ENCODE measurements around the gene LCORL.

Gene LCORL

GRCh38 chr4:18021720-18022571 lies at the start of gene LCORL:
Gene LCORL, minus strand, starts transcription at chr4:18021755. Its CDS starts 4 bp downstream, at chr4:18021751.
- TF ChIP-seq, protein P1, sequence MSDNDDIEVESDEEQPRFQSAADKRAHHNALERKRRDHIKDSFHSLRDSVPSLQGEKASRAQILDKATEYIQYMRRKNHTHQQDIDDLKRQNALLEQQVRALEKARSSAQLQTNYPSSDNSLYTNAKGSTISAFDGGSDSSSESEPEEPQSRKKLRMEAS (IDR thresholded peaks at IDR 0.05) = peak; percentile 53
- TF ChIP-seq USF1 (IDR thresholded peaks at IDR 0.05) (peak; percentile 78), ZBTB7A (IDR thresholded peaks at IDR 0.05; ENCODE audit: low read depth) (0 out of 2 replicates have a peak, but pooled peaks have one; percentile 24), CREB1 (IDR thresholded peaks at IDR 0.05; ENCODE audit: low read depth) (peak; percentile 49; the same call in 1 of the 2 replicates), FOXM1 (IDR thresholded peaks at IDR 0.05; ENCODE audit: borderline replicate concordance, low read depth) (no peak), CEBPB (IDR thresholded peaks at IDR 0.05) (no peak), EP300 (IDR thresholded peaks at IDR 0.05; ENCODE audit: borderline replicate concordance) (no peak), NFIC (IDR thresholded peaks at IDR 0.05) (no peak; the same call in 1 of the 2 replicates), TEAD4 (IDR thresholded peaks at IDR 0.05) (peak; percentile 11; the same call in 1 of the 2 replicates), TAF1 (IDR thresholded peaks at IDR 0.05; ENCODE audit: low read depth) (peak; percentile 60; the same call in 1 of the 2 replicates), RAD21 (IDR thresholded peaks at IDR 0.05; ENCODE audit: low read depth) (no peak), TCF12 (IDR thresholded peaks at IDR 0.05; ENCODE audit: low read depth) (no peak), EGR1 (IDR thresholded peaks at IDR 0.05) (no peak), YY1 (IDR thresholded peaks at IDR 0.05; ENCODE audit: low read depth) (peak; percentile 88)
- TF ChIP-seq, protein P2, sequence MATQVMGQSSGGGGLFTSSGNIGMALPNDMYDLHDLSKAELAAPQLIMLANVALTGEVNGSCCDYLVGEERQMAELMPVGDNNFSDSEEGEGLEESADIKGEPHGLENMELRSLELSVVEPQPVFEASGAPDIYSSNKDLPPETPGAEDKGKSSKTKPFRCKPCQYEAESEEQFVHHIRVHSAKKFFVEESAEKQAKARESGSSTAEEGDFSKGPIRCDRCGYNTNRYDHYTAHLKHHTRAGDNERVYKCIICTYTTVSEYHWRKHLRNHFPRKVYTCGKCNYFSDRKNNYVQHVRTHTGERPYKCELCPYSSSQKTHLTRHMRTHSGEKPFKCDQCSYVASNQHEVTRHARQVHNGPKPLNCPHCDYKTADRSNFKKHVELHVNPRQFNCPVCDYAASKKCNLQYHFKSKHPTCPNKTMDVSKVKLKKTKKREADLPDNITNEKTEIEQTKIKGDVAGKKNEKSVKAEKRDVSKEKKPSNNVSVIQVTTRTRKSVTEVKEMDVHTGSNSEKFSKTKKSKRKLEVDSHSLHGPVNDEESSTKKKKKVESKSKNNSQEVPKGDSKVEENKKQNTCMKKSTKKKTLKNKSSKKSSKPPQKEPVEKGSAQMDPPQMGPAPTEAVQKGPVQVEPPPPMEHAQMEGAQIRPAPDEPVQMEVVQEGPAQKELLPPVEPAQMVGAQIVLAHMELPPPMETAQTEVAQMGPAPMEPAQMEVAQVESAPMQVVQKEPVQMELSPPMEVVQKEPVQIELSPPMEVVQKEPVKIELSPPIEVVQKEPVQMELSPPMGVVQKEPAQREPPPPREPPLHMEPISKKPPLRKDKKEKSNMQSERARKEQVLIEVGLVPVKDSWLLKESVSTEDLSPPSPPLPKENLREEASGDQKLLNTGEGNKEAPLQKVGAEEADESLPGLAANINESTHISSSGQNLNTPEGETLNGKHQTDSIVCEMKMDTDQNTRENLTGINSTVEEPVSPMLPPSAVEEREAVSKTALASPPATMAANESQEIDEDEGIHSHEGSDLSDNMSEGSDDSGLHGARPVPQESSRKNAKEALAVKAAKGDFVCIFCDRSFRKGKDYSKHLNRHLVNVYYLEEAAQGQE (IDR thresholded peaks at IDR 0.05; ENCODE audit: low read depth) = no peak

DNA sequence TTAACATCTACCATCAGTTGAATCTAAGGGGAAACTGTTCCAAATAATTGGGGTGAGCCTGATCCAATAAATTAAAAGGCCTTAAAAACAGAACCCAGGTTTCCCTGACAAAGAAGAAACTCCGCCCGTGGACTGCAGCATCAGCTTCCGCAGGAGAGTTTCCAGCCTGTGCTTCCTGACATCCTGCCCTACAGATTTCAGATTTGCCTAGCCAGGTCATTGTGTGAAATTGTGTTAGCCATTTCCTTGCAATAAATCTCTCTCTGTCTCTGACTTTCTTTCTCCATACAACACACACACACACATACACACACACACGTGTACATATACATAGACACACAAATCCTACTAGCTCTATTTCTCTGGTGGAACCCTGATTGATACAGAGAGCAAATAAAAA lies 48.3 kb upstream of the LCORL start:
- TF ChIP-seq EGR1 (IDR thresholded peaks at IDR 0.05) (no peak), USF1 (IDR thresholded peaks at IDR 0.05) (no peak), YY1 (IDR thresholded peaks at IDR 0.05; ENCODE audit: low read depth) (no peak), TAF1 (IDR thresholded peaks at IDR 0.05; ENCODE audit: low read depth) (no peak), NFIC (IDR thresholded peaks at IDR 0.05) (no peak), FOXM1 (IDR thresholded peaks at IDR 0.05; ENCODE audit: borderline replicate concordance, low read depth) (no peak)
- TF ChIP-seq, protein P1 (IDR thresholded peaks at IDR 0.05) = no peak

DNA sequence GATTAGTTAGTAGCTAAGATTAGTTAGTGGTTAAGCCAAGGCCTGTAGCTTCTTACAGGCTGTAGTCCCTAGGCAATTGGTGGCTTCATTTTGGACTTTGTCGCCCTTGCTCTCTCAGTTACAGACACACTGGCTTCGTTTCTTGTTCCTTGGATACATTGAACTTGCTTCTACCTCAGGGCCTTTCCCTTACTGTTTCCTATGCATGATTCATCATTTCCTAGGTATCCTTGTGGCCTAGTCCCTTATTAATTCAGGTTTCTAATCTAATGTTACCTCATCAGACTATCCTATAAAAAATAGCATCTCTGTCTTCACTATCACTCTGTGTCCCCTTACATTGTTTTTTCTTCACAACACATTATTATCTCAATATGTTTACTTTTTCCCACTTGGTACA lies 45.5 kb upstream of the LCORL start:
- TF ChIP-seq ZBTB7A (IDR thresholded peaks at IDR 0.05; ENCODE audit: low read depth) (no peak), TAF1 (IDR thresholded peaks at IDR 0.05; ENCODE audit: low read depth) (no peak), EGR1 (IDR thresholded peaks at IDR 0.05) (no peak), TCF12 (IDR thresholded peaks at IDR 0.05; ENCODE audit: low read depth) (no peak), CEBPB (IDR thresholded peaks at IDR 0.05) (no peak), YY1 (IDR thresholded peaks at IDR 0.05; ENCODE audit: low read depth) (no peak), NFIC (IDR thresholded peaks at IDR 0.05) (no peak), RAD21 (IDR thresholded peaks at IDR 0.05; ENCODE audit: low read depth) (no peak), EP300 (IDR thresholded peaks at IDR 0.05; ENCODE audit: borderline replicate concordance) (no peak), USF1 (IDR thresholded peaks at IDR 0.05) (no peak), FOXM1 (IDR thresholded peaks at IDR 0.05; ENCODE audit: borderline replicate concordance, low read depth) (no peak), TEAD4 (IDR thresholded peaks at IDR 0.05) (no peak), CREB1 (IDR thresholded peaks at IDR 0.05; ENCODE audit: low read depth) (no peak)
- TF ChIP-seq, protein P1 (IDR thresholded peaks at IDR 0.05) = no peak
- TF ChIP-seq, protein P2 (IDR thresholded peaks at IDR 0.05; ENCODE audit: low read depth) = no peak

DNA sequence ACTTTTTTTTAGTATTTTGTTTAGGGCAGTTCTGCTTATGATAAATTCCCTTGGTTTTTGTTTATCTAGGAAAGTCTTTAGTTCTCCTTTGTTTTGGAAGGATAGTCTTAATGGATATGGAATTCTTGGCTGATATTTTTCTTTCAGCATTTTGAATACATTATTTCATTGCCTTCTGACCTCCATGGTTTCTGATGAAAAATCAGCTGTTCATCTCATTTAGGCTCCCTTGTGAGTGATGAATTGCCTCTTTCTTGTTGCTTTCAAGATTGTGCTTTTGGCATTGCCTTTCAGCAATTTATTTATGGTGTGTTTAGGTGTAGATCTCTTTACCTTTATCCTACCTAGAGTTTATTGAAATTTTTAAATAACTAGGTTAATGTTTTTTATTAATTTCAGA lies 41.5 kb upstream of the LCORL start:
- TF ChIP-seq EGR1 (IDR thresholded peaks at IDR 0.05) = no peak
- TF ChIP-seq, protein P2 (IDR thresholded peaks at IDR 0.05; ENCODE audit: low read depth) = no peak
- TF ChIP-seq ZBTB7A (IDR thresholded peaks at IDR 0.05; ENCODE audit: low read depth) = no peak
- TF ChIP-seq, protein P1 (IDR thresholded peaks at IDR 0.05) = no peak
- no peak for TF ChIP-seq TEAD4 (IDR thresholded peaks at IDR 0.05)
- no peak for TF ChIP-seq TCF12 (IDR thresholded peaks at IDR 0.05; ENCODE audit: low read depth)
- TF ChIP-seq USF1 (IDR thresholded peaks at IDR 0.05) = no peak
- TF ChIP-seq NFIC (IDR thresholded peaks at IDR 0.05) = no peak
- no peak for TF ChIP-seq FOXM1 (IDR thresholded peaks at IDR 0.05; ENCODE audit: borderline replicate concordance, low read depth)
- no peak for TF ChIP-seq RAD21 (IDR thresholded peaks at IDR 0.05; ENCODE audit: low read depth)
- TF ChIP-seq YY1 (IDR thresholded peaks at IDR 0.05; ENCODE audit: low read depth) = no peak
- TF ChIP-seq CREB1 (IDR thresholded peaks at IDR 0.05; ENCODE audit: low read depth) = no peak
- no peak for TF ChIP-seq TAF1 (IDR thresholded peaks at IDR 0.05; ENCODE audit: low read depth)
- TF ChIP-seq CEBPB (IDR thresholded peaks at IDR 0.05) = no peak
- no peak for TF ChIP-seq EP300 (IDR thresholded peaks at IDR 0.05; ENCODE audit: borderline replicate concordance)

Data from Ishikawa (cell line).